Caco-2 (cell line): ENCODE results near the gene AKT2. TPM values are rescaled to one million over a fixed set of nuclear protein-coding genes. Genes with fewer than 3 reads are reported as not detected.

Source experiments
- BruUV-seq: library from RNA; stranded (reverse); fragments of 400-500 nt; replicated peaks from 2 replicates; lab custom pipeline; 2021; lab: Mats Ljungman, UMichigan
- CTCF ChIA-PET: fragments of 300-600 bp; sonication (Branson Sonifier 250); formaldehyde crosslinking; loops from one replicate; lab custom pipeline; 2022; ENCODE audit warnings: antibody characterized with exemption; lab: Charles Lee
- POLR2A ChIA-PET: fragments of 300-600 bp; sonication (Branson Sonifier 250); formaldehyde crosslinking; loops from one replicate; lab custom pipeline; 2022; ENCODE audit warnings: antibody characterized with exemption; lab: Charles Lee
- DNase-seq, 2 experiments: peaks; one replicate each; pipeline versions ENCODE4 v3.0.0 to v3.0.0-alpha.2; 2020 to 2022
- H3K27me3 ChIP-seq: replicated peaks from 2 replicates; pipeline ENCODE4 v1.6.0; 2011; ENCODE audit warnings: low read length; ENCODE audit not compliant: control insufficient read depth, insufficient read depth
- H3K36me3 ChIP-seq: 2 replicates; pipeline ENCODE4 v1.5.1; 2011; ENCODE audit warnings: low read length; ENCODE audit not compliant: control insufficient read depth, insufficient read depth
- H3K4me1 ChIP-seq: fragments of 250-450 bp; sonication (Bioruptor Pico); 2 replicates; pipeline ENCODE4 v1.5.1; 2020; ENCODE audit warnings: mild to moderate bottlenecking
- H3K4me3 ChIP-seq: 2 replicates; pipeline ENCODE4 v1.5.1; 2011; ENCODE audit warnings: low read depth, mild to moderate bottlenecking, control low read depth, low read length
- H3K9me3 ChIP-seq: fragments of 250-450 bp; sonication (Bioruptor Pico); 2 replicates; pipeline ENCODE4 v1.5.1; 2020; ENCODE audit warnings: mild to moderate bottlenecking, moderate library complexity
- H3K27ac Mint-ChIP-seq: one replicate; pipeline ENCODE4 v1.8.0; 2022; ENCODE audit warnings: mixed read lengths; ENCODE audit not compliant: unreplicated experiment
- H3K27me3 Mint-ChIP-seq: one replicate; pipeline ENCODE4 v1.8.0; 2022; ENCODE audit warnings: mixed read lengths; ENCODE audit not compliant: insufficient read depth, unreplicated experiment
- H3K36me3 Mint-ChIP-seq: one replicate; pipeline ENCODE4 v1.8.0; 2022; ENCODE audit warnings: mild to moderate bottlenecking, mixed read lengths; ENCODE audit not compliant: insufficient read depth, unreplicated experiment
- H3K4me1 Mint-ChIP-seq: one replicate; pipeline ENCODE4 v1.8.0; 2022; ENCODE audit warnings: low read depth, mixed read lengths; ENCODE audit not compliant: unreplicated experiment
- H3K4me3 Mint-ChIP-seq: one replicate; pipeline ENCODE4 v1.8.0; 2022; ENCODE audit warnings: mild to moderate bottlenecking, moderate library complexity, mixed read lengths; ENCODE audit not compliant: unreplicated experiment
- H3K9me3 Mint-ChIP-seq: one replicate; pipeline ENCODE4 v1.8.0; 2022; ENCODE audit warnings: mixed read lengths; ENCODE audit not compliant: unreplicated experiment
- intact Hi-C: fragments of 100-400 bp; cut with micrococcal nuclease; formaldehyde crosslinking; loops from one replicate; pipeline ENCODE4 v1.10.0; 2022; ENCODE audit not compliant: unreplicated experiment
- total RNA-seq: library from RNA; stranded (reverse); gene quantifications from 2 replicates; pipeline ENCODE4 v1.2.3, GENCODE V29; 2022
- TF ChIP-seq, protein P1 (sequence below), 2 experiments: fragments of 200-600 bp in 1 of 2; IDR thresholded peaks; 1 replicate in 1 of 2; 2 replicates in 1 of 2; pipeline versions ENCODE4 v1.5.1 to v1.8.0; 2011 to 2022; ENCODE audit warnings: antibody characterized with exemption in 1 of 2, control low read depth in 1 of 2, inconsistent platforms in 1 of 2, low read depth in 1 of 2, low read length in 1 of 2, mild to moderate bottlenecking in 1 of 2, moderate library complexity in 1 of 2; ENCODE audit not compliant: insufficient read depth in 1 of 2, severe bottlenecking in 1 of 2, unreplicated experiment in 1 of 2

AKT2 gene
- total RNA-seq, 1 experiment from 2014 or later: 169 TPM

DNA sequence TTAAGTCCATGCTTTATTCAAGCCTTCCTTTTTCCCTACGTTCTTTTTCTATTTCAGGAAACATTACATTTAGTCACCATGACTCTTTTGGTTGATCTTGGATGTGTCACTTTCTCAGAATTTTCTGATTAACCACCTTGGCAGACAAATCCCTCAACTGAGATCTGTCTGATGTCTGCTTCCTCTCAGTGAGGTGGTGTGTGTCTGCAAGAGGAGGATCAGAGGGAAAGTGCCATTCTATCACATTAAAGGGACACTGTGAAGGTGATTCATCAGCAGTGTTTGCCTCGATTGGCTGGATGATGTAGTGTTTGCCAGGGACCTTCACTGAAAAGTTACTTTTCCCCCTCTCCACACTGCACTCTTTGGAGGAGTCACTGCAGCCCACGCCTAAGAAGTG is 55.7 kb downstream of the AKT2 start:
- no TSS peak for BruUV-seq
- Mint-ChIP-seq H3K27me3 (peaks cover 7% of the 10 kb centered on the region), H3K36me3 (peaks cover 23% of the 10 kb centered on the region), H3K4me3 (no peak overlapping the region), H3K4me1 (peaks cover 19% of the 10 kb centered on the region), H3K9me3 (no peaks in the 10 kb centered on the region), H3K27ac (no peak overlapping the region)
- Histone ChIP-seq H3K4me1 (peaks cover 14% of the 10 kb centered on the region; the same call in 1 of the 2 replicates), H3K4me3 (no peak overlapping the region), H3K36me3 (peaks cover 3% of the 10 kb centered on the region; the same call in 1 of the 2 replicates), H3K27me3 (no peaks in the 10 kb centered on the region), H3K9me3 (no peaks in the 10 kb centered on the region)
- ChIA-PET CTCF (no interaction called here), POLR2A (no interaction called here)
- TF ChIP-seq, protein P1, sequence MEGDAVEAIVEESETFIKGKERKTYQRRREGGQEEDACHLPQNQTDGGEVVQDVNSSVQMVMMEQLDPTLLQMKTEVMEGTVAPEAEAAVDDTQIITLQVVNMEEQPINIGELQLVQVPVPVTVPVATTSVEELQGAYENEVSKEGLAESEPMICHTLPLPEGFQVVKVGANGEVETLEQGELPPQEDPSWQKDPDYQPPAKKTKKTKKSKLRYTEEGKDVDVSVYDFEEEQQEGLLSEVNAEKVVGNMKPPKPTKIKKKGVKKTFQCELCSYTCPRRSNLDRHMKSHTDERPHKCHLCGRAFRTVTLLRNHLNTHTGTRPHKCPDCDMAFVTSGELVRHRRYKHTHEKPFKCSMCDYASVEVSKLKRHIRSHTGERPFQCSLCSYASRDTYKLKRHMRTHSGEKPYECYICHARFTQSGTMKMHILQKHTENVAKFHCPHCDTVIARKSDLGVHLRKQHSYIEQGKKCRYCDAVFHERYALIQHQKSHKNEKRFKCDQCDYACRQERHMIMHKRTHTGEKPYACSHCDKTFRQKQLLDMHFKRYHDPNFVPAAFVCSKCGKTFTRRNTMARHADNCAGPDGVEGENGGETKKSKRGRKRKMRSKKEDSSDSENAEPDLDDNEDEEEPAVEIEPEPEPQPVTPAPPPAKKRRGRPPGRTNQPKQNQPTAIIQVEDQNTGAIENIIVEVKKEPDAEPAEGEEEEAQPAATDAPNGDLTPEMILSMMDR (IDR thresholded peaks at IDR 0.05; ENCODE audit: insufficient read depth in 1 of 2, low read depth in 1 of 2, low read length in 1 of 2, severe bottlenecking in 1 of 2, unreplicated experiment in 1 of 2): no peak
- no peak for DNase-seq
- intact Hi-C loops: no loop called here

DNA sequence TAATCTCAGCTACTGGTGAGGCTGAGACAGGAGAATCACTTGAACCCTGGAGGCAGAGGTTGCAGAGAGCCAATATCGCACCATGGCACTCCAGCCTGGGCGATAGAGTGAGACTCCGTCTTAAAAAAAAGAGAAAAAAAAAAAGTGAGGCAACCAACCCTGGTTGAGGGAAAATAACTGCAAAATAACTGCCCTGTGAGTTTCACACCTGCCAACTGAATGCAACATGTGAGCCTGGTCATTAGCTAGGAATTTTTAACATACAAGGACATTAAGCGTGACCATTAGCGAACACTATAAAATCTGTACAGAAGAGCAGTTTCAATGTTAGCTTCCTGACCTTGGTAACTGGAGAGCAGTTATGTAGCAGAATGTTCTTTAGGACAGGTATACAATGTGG is 56.3 kb downstream of the AKT2 start:
- Mint-ChIP-seq H3K27ac (no peak overlapping the region), H3K36me3 (peaks cover 17% of the 10 kb centered on the region), H3K4me3 (no peak overlapping the region), H3K4me1 (peaks cover 19% of the 10 kb centered on the region), H3K9me3 (no peaks in the 10 kb centered on the region), H3K27me3 (peaks cover 7% of the 10 kb centered on the region)
- BruUV-seq: no TSS peak
- intact Hi-C loops: no loop called here
- TF ChIP-seq, protein P1 (IDR thresholded peaks at IDR 0.05; ENCODE audit: insufficient read depth in 1 of 2, low read depth in 1 of 2, low read length in 1 of 2, severe bottlenecking in 1 of 2, unreplicated experiment in 1 of 2): no peak
- Histone ChIP-seq H3K27me3 (no peaks in the 10 kb centered on the region), H3K9me3 (no peaks in the 10 kb centered on the region), H3K4me3 (no peak overlapping the region), H3K4me1 (peaks cover 14% of the 10 kb centered on the region; the same call in 1 of the 2 replicates), H3K36me3 (no peaks in the 10 kb centered on the region)
- ChIA-PET CTCF (no interaction called here), POLR2A (no interaction called here)
- DNase-seq: no peak

DNA sequence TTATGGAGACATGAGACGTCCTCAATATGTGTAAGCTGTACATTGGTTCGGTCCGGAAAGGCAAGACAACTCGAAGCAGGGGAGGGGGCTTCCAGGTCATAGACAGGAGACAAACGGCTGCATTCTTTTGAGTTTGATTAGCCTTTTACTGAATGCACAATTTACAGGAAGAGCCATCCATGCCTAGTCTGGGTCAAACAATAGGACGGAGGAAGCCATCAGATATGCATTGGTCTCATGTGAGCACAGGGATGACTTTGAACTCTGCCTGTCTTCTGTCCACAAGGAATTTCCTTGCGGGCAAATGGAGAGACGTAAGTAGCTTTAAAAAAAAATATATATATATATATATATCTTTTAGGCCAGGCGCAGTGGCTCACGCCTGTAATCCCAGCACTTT is 56.8 kb downstream of the AKT2 start:
- H3K4me3 Mint-ChIP-seq: no peak overlapping the region
- TF ChIP-seq, protein P1 (IDR thresholded peaks at IDR 0.05; ENCODE audit: insufficient read depth in 1 of 2, low read depth in 1 of 2, low read length in 1 of 2, severe bottlenecking in 1 of 2, unreplicated experiment in 1 of 2): no peak
- H3K36me3 Mint-ChIP-seq: peaks cover 17% of the 10 kb centered on the region
- H3K9me3 Mint-ChIP-seq: no peaks in the 10 kb centered on the region
- ChIA-PET POLR2A (no interaction called here), CTCF (interaction anchor here (0.7 kb wide), 1 partner anchor 11 kb away, joined by 4 read pairs; the partner anchor contains the start of gene TTC9B)
- H3K4me1 ChIP-seq: peaks cover 14% of the 10 kb centered on the region; the same call in 1 of the 2 replicates
- no peaks in the 10 kb centered on the region for H3K9me3 ChIP-seq
- H3K4me3 ChIP-seq: no peak overlapping the region
- peaks cover 7% of the 10 kb centered on the region for H3K27me3 Mint-ChIP-seq
- no peak overlapping the region for H3K27ac Mint-ChIP-seq
- no TSS peak for BruUV-seq
- intact Hi-C loops: no loop called here
- H3K27me3 ChIP-seq: no peaks in the 10 kb centered on the region
- no peaks in the 10 kb centered on the region for H3K36me3 ChIP-seq
- no peak for DNase-seq
- H3K4me1 Mint-ChIP-seq: peaks cover 19% of the 10 kb centered on the region
